Ascending aorta (tissue), 2 donors: ENCODE results near the gene LRP2. TPM values are rescaled to one million over a fixed set of nuclear protein-coding genes. Genes with fewer than 3 reads are reported as not detected.
"Not testable (repeated sequence)": the region's sequence is repeated elsewhere in the genome, so short reads cannot be mapped to it uniquely, and the experiment has no call there.

Experiments used
- DNase-seq, 2 donors: peaks; one replicate each; pipeline ENCODE4 v3.0.0-alpha.2; 2019; ENCODE audit warnings: low spot score in 2 of 2
- H3K27ac ChIP-seq, 2 donors: fragments of 200-600 bp; sonication (generic); one replicate each; pipeline ENCODE4 v1.5.1; 2016 to 2017; ENCODE audit warnings: mild to moderate bottlenecking in 1 of 2
- H3K27me3 ChIP-seq: fragments of 200-600 bp; sonication (generic); one replicate; pipeline ENCODE4 v1.5.1; 2017
- H3K36me3 ChIP-seq, 2 donors: fragments of 200-600 bp; sonication (generic); one replicate each; pipeline ENCODE4 v1.5.1; 2016
- H3K4me1 ChIP-seq, 2 donors: fragments of 200-600 bp; sonication (generic); one replicate each; pipeline ENCODE4 v1.5.1; 2016 to 2017; ENCODE audit warnings: mild to moderate bottlenecking in 1 of 2
- H3K4me3 ChIP-seq, 2 donors: fragments of 200-600 bp; sonication (generic); one replicate each; pipeline ENCODE4 v1.5.1; 2016 to 2017; ENCODE audit warnings: mild to moderate bottlenecking in 1 of 2
- H3K9me3 ChIP-seq, 2 donors: fragments of 200-600 bp; sonication (generic); one replicate each; pipeline ENCODE4 v1.5.1; 2016
- intact Hi-C: fragments of 100-400 bp; cut with DNase I; formaldehyde crosslinking; loops from one replicate; pipeline ENCODE4 v1.15.1; 2023
- total RNA-seq: library from RNA; depleted of rRNA; stranded (reverse); fragments of >200 nt; gene quantifications from one replicate; pipeline ENCODE4 v1.1.0, GENCODE V29; 2016
- TF ChIP-seq, protein P1 (sequence below), 3 experiments: fragments of 200-600 bp in 2 of 3; fragments of 450-650 bp in 1 of 3; sonication (generic) in 2 of 3; IDR thresholded peaks; one replicate each; pipeline ENCODE4 v1.5.1; 2016 to 2019; ENCODE audit warnings: antibody characterized with exemption in 3 of 3, mild to moderate bottlenecking in 1 of 3, moderate library complexity in 1 of 3

LRP2 gene
- not detected for total RNA-seq

DNA sequence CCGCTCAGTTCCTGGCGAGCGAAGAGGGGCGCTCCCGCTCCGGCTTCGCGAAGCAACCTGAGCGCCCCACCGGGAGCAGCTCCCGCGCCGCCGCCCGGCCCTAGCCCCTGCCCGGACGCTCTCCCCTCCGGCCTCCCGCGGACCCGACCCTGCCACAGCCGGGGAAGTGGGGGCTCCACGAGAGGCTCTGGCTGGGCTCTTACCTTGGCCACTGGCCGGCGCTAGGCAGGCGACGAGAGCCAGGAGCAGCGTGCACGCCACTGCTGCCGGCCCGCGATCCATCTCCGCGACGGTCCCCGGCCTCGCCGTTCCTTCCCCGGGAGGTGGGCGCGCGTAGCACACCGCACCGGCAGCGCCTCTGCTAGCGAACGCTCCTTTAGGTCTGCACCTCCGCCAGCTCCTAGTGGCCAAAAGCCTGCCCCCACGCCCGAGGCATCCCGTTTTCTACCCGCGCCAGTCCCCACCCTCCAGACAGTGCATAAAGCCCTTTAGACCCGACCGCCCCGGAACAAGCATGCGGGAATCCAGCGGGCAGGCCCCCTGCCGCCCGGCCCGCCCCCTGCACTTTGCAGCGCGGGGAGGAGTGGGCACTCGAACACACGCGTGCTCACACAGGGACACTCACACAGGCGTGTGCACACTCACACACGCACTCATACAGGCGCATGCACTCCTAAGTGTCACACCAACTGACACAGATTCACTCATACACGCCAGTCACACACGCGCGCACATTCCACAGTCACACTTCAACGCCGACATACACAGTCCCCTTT lies at the start of gene LRP2:
TSS of gene LRP2 (minus strand) at position 417 of the 776 bp plus-strand sequence. CDS start at position 282, 135 bp downstream.
- H3K4me3 ChIP-seq, result peak within 1 kb of the TSS; percentile 56 to 64
- no peak within 1 kb of the TSS for H3K27ac ChIP-seq
- no peaks in the 10 kb centered on the region for H3K9me3 ChIP-seq
- H3K4me1 ChIP-seq, result peaks cover 9 to 13% of the 10 kb centered on the region in 2 donors
- no peaks in the 10 kb centered on the region for H3K36me3 ChIP-seq
- DNase-seq, result no peak
- TF ChIP-seq, protein P1, sequence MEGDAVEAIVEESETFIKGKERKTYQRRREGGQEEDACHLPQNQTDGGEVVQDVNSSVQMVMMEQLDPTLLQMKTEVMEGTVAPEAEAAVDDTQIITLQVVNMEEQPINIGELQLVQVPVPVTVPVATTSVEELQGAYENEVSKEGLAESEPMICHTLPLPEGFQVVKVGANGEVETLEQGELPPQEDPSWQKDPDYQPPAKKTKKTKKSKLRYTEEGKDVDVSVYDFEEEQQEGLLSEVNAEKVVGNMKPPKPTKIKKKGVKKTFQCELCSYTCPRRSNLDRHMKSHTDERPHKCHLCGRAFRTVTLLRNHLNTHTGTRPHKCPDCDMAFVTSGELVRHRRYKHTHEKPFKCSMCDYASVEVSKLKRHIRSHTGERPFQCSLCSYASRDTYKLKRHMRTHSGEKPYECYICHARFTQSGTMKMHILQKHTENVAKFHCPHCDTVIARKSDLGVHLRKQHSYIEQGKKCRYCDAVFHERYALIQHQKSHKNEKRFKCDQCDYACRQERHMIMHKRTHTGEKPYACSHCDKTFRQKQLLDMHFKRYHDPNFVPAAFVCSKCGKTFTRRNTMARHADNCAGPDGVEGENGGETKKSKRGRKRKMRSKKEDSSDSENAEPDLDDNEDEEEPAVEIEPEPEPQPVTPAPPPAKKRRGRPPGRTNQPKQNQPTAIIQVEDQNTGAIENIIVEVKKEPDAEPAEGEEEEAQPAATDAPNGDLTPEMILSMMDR (IDR thresholded peaks at IDR 0.05), result no peak
- intact Hi-C loops, result no loop called here
- peaks cover 14% of the 10 kb centered on the region for H3K27me3 ChIP-seq

- H3K9me3 ChIP-seq, result no peaks in the 10 kb centered on the region
- H3K4me3 ChIP-seq, result no peak overlapping the region
- intact Hi-C loops, result no loop called here
- no peaks in the 10 kb centered on the region for H3K36me3 ChIP-seq
- no peaks in the 10 kb centered on the region for H3K27me3 ChIP-seq
- no peaks in the 10 kb centered on the region for H3K4me1 ChIP-seq
- no peak for DNase-seq
- no peak overlapping the region for H3K27ac ChIP-seq
- TF ChIP-seq, protein P1 (IDR thresholded peaks at IDR 0.05), result no peak
Observed at GRCh38 chr2:169406891-169407290, 44.6 kb upstream of the LRP2 start.

GRCh38 chr2:169399491-169399890 lies 37.2 kb upstream of the LRP2 start:
- H3K9me3 ChIP-seq, DNase-seq, H3K27ac ChIP-seq, H3K4me1 ChIP-seq, H3K27me3 ChIP-seq, H3K4me3 ChIP-seq, H3K36me3 ChIP-seq, intact Hi-C loops: not testable (repeated sequence)

DNA sequence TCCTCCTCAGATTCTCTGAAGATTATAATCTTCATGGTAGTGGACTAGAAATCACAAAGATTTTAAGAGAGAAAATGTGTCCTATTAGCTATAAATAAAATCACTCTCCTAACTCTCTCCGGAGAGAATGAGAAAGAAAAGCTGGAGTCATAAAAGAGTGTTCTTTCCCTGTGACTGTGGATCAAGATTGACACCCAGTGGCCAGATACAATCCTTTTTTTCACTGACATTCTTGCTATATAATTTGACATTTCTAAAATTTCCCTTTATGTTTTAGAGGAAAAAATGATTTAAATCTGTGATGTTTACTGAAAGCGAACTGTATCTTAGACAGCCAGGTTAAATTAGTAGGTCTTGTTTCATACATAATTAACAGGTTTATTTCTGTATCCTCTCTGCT lies 35.4 kb upstream of the LRP2 start:
- no peak for DNase-seq
- TF ChIP-seq, protein P1 (IDR thresholded peaks at IDR 0.05), result no peak
- H3K4me3 ChIP-seq, result no peak overlapping the region
- intact Hi-C loops, result no loop called here
- no peaks in the 10 kb centered on the region for H3K9me3 ChIP-seq
- H3K27me3 ChIP-seq, result no peaks in the 10 kb centered on the region
- H3K36me3 ChIP-seq, result no peaks in the 10 kb centered on the region
- no peak overlapping the region for H3K27ac ChIP-seq
- no peaks in the 10 kb centered on the region for H3K4me1 ChIP-seq

- TF ChIP-seq, protein P1 (IDR thresholded peaks at IDR 0.05), result no peak
- Histone ChIP-seq H3K27me3 (no peaks in the 10 kb centered on the region), H3K9me3 (no peaks in the 10 kb centered on the region), H3K27ac (no peak overlapping the region), H3K36me3 (no peaks in the 10 kb centered on the region), H3K4me3 (no peak overlapping the region), H3K4me1 (no peaks in the 10 kb centered on the region)
- intact Hi-C loops, result no loop called here
- no peak for DNase-seq
Observed at GRCh38 chr2:169395821-169396374, 33.6 kb upstream of the LRP2 start.

- TF ChIP-seq, protein P1 (IDR thresholded peaks at IDR 0.05), result no peak
Observed at GRCh38 chr2:169393068-169393590, 30.8 kb upstream of the LRP2 start.

More at GRCh38 chr2:169393068-169393590, 30.8 kb upstream of the LRP2 start:
- no peaks in the 10 kb centered on the region for H3K9me3 ChIP-seq
- intact Hi-C loops, result no loop called here
- no peak for DNase-seq
- no peak overlapping the region for H3K4me3 ChIP-seq
- no peaks in the 10 kb centered on the region for H3K36me3 ChIP-seq
- no peaks in the 10 kb centered on the region for H3K4me1 ChIP-seq
- H3K27me3 ChIP-seq, result no peaks in the 10 kb centered on the region
- no peak overlapping the region for H3K27ac ChIP-seq
